ENCODE results near the gene MARCKSL1. TPM values are rescaled to one million over a fixed set of nuclear protein-coding genes. Genes with fewer than 3 reads are reported as not detected.
A peak's percentile ranks its signal among the peaks of the same experiment; 100 is the strongest.

The MARCKSL1 gene
- polyA plus RNA-seq, 1 donor (not counting 4 experiments of a cell fraction or from before 2014, with no cell fraction given) = 8.5 TPM

DNA sequence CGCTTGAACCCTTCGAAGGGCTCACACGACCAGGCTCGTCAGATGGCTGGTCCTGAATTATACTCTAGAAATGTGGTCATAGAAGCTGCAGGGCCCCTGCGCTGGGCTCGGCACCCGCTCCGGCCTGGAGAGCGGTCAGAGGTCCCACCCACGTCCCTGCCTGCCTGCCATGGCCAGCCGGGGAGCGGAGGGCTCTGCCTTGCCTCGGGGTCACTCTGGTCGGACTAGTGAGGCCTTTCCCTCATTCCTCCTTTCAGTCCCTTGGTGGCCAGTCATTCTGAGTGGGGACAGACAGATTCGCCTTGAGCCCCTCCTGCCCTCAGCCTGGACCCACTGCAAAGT, 529 bp upstream of the MARCKSL1 start:
- Histone ChIP-seq H3K4me3 (ENCODE audit: control insufficient read depth in 2 of 3, extremely low read depth in 1 of 3, insufficient read depth in 2 of 3, low read depth in 1 of 3, low read length in 3 of 3) (no peak overlapping the region), H3K4me1 (ENCODE audit: control insufficient read depth, extremely low read depth, insufficient read depth, low read length) (peaks cover 34% of the 10 kb centered on the region), H3K36me3 (ENCODE audit: control insufficient read depth in 2 of 2, extremely low read depth in 1 of 2, insufficient read depth in 2 of 2, low read length in 2 of 2) (peaks cover 6 to 11% of the 10 kb centered on the region in 2 experiments), H3K27me3 (ENCODE audit: control insufficient read depth, extremely low read depth, insufficient read depth, low read length) (peaks cover 14% of the 10 kb centered on the region), H3K27ac (ENCODE audit: control insufficient read depth, insufficient read depth, low read length) (no peak overlapping the region), H4K20me1 (ENCODE audit: control insufficient read depth, extremely low read depth, insufficient read depth, low read length) (peaks cover 2% of the 10 kb centered on the region), H3K9me3 (ENCODE audit: control insufficient read depth, low read depth, low read length) (no peaks in the 10 kb centered on the region), H3K79me2 (ENCODE audit: control insufficient read depth, insufficient read depth, low read length) (no peaks in the 10 kb centered on the region), H2AFZ (ENCODE audit: control insufficient read depth, low read length) (no peak overlapping the region), H3K4me2 (ENCODE audit: control insufficient read depth, extremely low read depth, insufficient read depth, low read depth, low read length) (no peak overlapping the region), H3K9me1 (ENCODE audit: control insufficient read depth, extremely low read depth, insufficient read depth, low read length) (no peaks in the 10 kb centered on the region), H3K9ac (ENCODE audit: control insufficient read depth, extremely low read depth, insufficient read depth, low read length) (no peak overlapping the region)
- no peak for TF ChIP-seq EZH2 (IDR thresholded peaks at IDR 0.05; ENCODE audit: low read length)
- TF ChIP-seq, protein P1, sequence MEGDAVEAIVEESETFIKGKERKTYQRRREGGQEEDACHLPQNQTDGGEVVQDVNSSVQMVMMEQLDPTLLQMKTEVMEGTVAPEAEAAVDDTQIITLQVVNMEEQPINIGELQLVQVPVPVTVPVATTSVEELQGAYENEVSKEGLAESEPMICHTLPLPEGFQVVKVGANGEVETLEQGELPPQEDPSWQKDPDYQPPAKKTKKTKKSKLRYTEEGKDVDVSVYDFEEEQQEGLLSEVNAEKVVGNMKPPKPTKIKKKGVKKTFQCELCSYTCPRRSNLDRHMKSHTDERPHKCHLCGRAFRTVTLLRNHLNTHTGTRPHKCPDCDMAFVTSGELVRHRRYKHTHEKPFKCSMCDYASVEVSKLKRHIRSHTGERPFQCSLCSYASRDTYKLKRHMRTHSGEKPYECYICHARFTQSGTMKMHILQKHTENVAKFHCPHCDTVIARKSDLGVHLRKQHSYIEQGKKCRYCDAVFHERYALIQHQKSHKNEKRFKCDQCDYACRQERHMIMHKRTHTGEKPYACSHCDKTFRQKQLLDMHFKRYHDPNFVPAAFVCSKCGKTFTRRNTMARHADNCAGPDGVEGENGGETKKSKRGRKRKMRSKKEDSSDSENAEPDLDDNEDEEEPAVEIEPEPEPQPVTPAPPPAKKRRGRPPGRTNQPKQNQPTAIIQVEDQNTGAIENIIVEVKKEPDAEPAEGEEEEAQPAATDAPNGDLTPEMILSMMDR (optimal IDR thresholded peaks at IDR 0.05 in 1 of 3, IDR thresholded peaks at IDR 0.05 in 1 of 3, conservative IDR thresholded peaks at IDR 0.05 in 1 of 3; ENCODE audit: extremely low read depth in 1 of 3, insufficient read depth in 2 of 3, low read length in 3 of 3) = no peak
- FAIRE-seq (no peak), DNase-seq (ENCODE audit: low read depth, low spot score) (no peak)
- dilution Hi-C loops (cut with MboI; ENCODE audit: extremely low pct_ligation_motif_present, low sequenced_read_pairs) = no loop called here

DNA sequence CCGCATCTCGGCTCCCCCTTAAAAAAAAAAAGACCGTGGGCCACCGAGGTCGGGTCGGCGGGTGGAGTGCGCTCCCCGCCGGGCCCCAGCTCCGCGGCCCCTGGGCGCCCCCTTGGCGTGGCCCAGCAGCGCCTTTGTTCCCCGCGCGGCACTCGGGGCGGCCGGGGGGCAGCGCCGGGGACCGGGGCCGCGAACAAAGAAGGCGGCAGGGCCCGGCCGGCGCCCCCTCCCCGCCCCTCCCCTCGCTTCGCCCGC, 571 bp downstream of the MARCKSL1 start:
- Histone ChIP-seq H3K9me3 (ENCODE audit: control insufficient read depth, low read depth, low read length) (no peaks in the 10 kb centered on the region), H3K4me1 (ENCODE audit: control insufficient read depth, extremely low read depth, insufficient read depth, low read length) (peaks cover 33% of the 10 kb centered on the region), H3K27ac (ENCODE audit: control insufficient read depth, insufficient read depth, low read length) (no peak overlapping the region), H2AFZ (ENCODE audit: control insufficient read depth, low read length) (no peak overlapping the region), H3K4me3 (ENCODE audit: control insufficient read depth in 2 of 3, extremely low read depth in 1 of 3, insufficient read depth in 2 of 3, low read depth in 1 of 3, low read length in 3 of 3) (peak overlapping the region in 2 of 3 experiments; percentile 42 to 62), H3K27me3 (ENCODE audit: control insufficient read depth, extremely low read depth, insufficient read depth, low read length) (peaks cover 14% of the 10 kb centered on the region), H3K9me1 (ENCODE audit: control insufficient read depth, extremely low read depth, insufficient read depth, low read length) (no peaks in the 10 kb centered on the region), H3K79me2 (ENCODE audit: control insufficient read depth, insufficient read depth, low read length) (no peaks in the 10 kb centered on the region), H3K9ac (ENCODE audit: control insufficient read depth, extremely low read depth, insufficient read depth, low read length) (peak overlapping the region; percentile 58), H3K4me2 (ENCODE audit: control insufficient read depth, extremely low read depth, insufficient read depth, low read depth, low read length) (peak overlapping the region; percentile 69), H4K20me1 (ENCODE audit: control insufficient read depth, extremely low read depth, insufficient read depth, low read length) (peaks cover 2% of the 10 kb centered on the region), H3K36me3 (ENCODE audit: control insufficient read depth in 2 of 2, extremely low read depth in 1 of 2, insufficient read depth in 2 of 2, low read length in 2 of 2) (peaks cover 12 to 14% of the 10 kb centered on the region in 2 experiments)
- DNase-seq (ENCODE audit: low read depth, low spot score) = no peak
- dilution Hi-C loops (cut with MboI; ENCODE audit: extremely low pct_ligation_motif_present, low sequenced_read_pairs) = no loop called here
- no peak for TF ChIP-seq EZH2 (IDR thresholded peaks at IDR 0.05; ENCODE audit: low read length)
- TF ChIP-seq, protein P1 (optimal IDR thresholded peaks at IDR 0.05 in 1 of 3, IDR thresholded peaks at IDR 0.05 in 1 of 3, conservative IDR thresholded peaks at IDR 0.05 in 1 of 3; ENCODE audit: extremely low read depth in 1 of 3, insufficient read depth in 2 of 3, low read length in 3 of 3) = no peak
- no peak for FAIRE-seq
